ENCODE data around the gene RPL13. TPM values are rescaled to one million over a fixed set of nuclear protein-coding genes. Genes with fewer than 3 reads are reported as not detected.
"Not testable (repeated sequence)": the region's sequence is repeated elsewhere in the genome, so short reads cannot be mapped to it uniquely, and the experiment has no call there.

Gene RPL13
- polyA plus RNA-seq, 6 donors from 2014 or later = 3,620 to 5,980 (median 5,028) TPM

GRCh38 chr16:89570983-89571598 is 10.6 kb downstream of the RPL13 start:
- Mint-ChIP-seq H3K4me1 (peaks cover 17 to 25% (median 20%) of the 10 kb centered on the region in 3 donors), H3K27me3 (peaks cover 0 to 33% (median 5%) of the 10 kb centered on the region in 3 donors), H3K27ac (peak overlapping the region in 2 of 6 donors; percentile 32 to 62)
- H3K9me3 Mint-ChIP-seq; H3K36me3 Mint-ChIP-seq; H3K4me3 Mint-ChIP-seq; ATAC-seq (ENCODE audit: low read depth in 2 of 2); DNase-seq: not testable (repeated sequence)

- peaks cover 14 to 20% (median 17%) of the 10 kb centered on the region in 3 donors for H3K4me1 Mint-ChIP-seq
- ATAC-seq (ENCODE audit: low read depth in 2 of 2) = no peak
- H3K36me3 Mint-ChIP-seq = no peaks in the 10 kb centered on the region
- H3K9me3 Mint-ChIP-seq = no peaks in the 10 kb centered on the region
- peak overlapping the region in 3 of 6 donors; percentile 26 to 72 (median 32) for H3K27ac Mint-ChIP-seq
- peaks cover 0 to 33% (median 5%) of the 10 kb centered on the region in 3 donors for H3K27me3 Mint-ChIP-seq
- peak overlapping the region in 5 of 8 donors; percentile 4 to 78 (median 46) for H3K4me3 Mint-ChIP-seq
- DNase-seq = no peak
Measured at GRCh38 chr16:89571636-89572035, 11.2 kb downstream of the RPL13 start.

DNA sequence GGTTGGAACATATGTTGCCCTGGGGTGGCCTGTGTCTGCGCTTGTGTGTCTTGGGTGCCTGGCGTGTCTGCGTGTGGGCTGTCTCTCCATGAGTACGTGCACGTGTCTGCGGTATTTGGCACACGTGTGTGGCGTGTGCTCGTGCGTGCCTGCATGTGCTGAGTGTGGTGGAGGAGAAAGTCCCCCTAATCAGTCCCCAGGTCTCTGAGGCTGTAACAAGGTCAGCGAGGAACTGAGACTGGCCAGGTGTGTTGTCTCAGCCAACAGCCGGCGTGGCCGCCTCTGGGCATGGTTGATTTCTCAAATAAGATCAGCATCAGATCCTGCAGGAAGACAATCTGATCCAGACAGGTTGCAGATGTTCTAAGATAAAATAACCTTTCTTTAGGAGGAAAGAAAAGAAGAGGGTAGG is 11.6 kb downstream of the RPL13 start:
- peak overlapping the region in 6 of 8 donors; percentile 19 to 83 (median 50) for H3K4me3 Mint-ChIP-seq
- peaks cover 0 to 33% (median 5%) of the 10 kb centered on the region in 3 donors for H3K27me3 Mint-ChIP-seq
- H3K36me3 Mint-ChIP-seq = no peaks in the 10 kb centered on the region
- ATAC-seq (ENCODE audit: low read depth in 2 of 2) (peak; percentile 38 to 69), DNase-seq (peak; percentile 51)
- H3K27ac Mint-ChIP-seq = peak overlapping the region in 4 of 6 donors; percentile 1 to 92 (median 52)
- H3K9me3 Mint-ChIP-seq = no peaks in the 10 kb centered on the region
- peaks cover 14 to 20% (median 17%) of the 10 kb centered on the region in 3 donors for H3K4me1 Mint-ChIP-seq

- Mint-ChIP-seq H3K36me3 (no peaks in the 10 kb centered on the region), H3K27ac (peak overlapping the region in 1 of 6 donors; percentile 30), H3K27me3 (peaks cover 0 to 33% (median 5%) of the 10 kb centered on the region in 3 donors), H3K9me3 (no peaks in the 10 kb centered on the region), H3K4me3 (peak overlapping the region in 7 of 8 donors; percentile 36 to 83 (median 64)), H3K4me1 (peaks cover 15 to 20% (median 16%) of the 10 kb centered on the region in 3 donors)
- DNase-seq (no peak), ATAC-seq (ENCODE audit: low read depth in 2 of 2) (peak in 1 of 2 donors; percentile 6)
Measured at GRCh38 chr16:89572485-89573205, 12.2 kb downstream of the RPL13 start.

DNA sequence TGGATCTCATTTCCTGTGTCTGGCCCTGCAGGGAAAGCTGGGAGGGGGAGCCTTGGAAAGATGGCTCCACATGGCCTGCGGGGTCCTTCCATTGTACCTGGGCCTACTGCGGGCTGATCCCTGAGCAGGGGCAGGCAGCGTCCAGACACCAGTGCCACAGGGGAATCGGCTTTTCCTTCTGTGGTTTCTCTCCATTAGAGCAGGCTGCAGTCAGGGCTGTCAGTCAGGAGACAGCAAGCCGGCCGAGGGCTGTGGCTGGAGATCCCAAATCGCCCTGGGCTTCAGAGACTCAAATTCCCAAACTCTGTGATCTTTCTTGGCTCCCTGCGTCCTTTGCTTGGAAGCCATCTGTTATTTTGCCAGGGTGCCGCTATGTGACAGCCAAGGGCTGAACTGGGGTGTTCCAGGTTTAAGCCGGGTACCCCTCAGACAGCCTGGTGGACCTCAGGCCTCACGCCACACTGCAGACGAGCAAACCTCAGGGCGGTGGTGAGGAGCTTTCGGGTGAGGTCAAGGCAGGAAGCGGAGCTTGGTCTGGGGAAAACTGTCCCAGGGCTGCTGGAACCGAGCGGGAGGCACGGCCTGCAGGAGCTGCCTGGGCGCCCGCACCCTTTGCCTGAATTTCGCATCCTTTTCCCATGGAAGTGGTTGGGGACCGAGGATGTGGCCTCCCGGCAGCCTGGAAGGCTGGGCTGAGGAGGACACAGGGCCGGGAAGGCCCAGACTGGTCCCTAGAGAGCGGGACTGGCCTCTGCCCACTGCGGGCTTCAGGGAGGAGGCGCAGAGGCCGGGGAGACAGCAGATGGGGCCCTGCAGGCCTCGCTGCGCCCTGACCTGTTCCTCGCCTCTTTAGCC is 13.6 kb downstream of the RPL13 start:
- Mint-ChIP-seq H3K27me3 (peaks cover 0 to 33% (median 5%) of the 10 kb centered on the region in 3 donors), H3K36me3 (no peaks in the 10 kb centered on the region), H3K4me1 (peaks cover 14 to 20% (median 16%) of the 10 kb centered on the region in 3 donors), H3K4me3 (peak overlapping the region in 7 of 8 donors; percentile 45 to 76 (median 59)), H3K27ac (no peak overlapping the region), H3K9me3 (no peaks in the 10 kb centered on the region)
- no peak for ATAC-seq (ENCODE audit: low read depth in 2 of 2)
- no peak for DNase-seq

GRCh38 chr16:89574681-89575246 is 14.3 kb downstream of the RPL13 start:
- no peaks in the 10 kb centered on the region for H3K9me3 Mint-ChIP-seq
- H3K36me3 Mint-ChIP-seq = no peaks in the 10 kb centered on the region
- peak overlapping the region in 7 of 8 donors; percentile 76 to 89 (median 80) for H3K4me3 Mint-ChIP-seq
- peaks cover 14 to 20% (median 16%) of the 10 kb centered on the region in 3 donors for H3K4me1 Mint-ChIP-seq
- ATAC-seq (ENCODE audit: low read depth in 2 of 2) (peak; percentile 49 to 60), DNase-seq (peak; percentile 39)
- peak overlapping the region in 2 of 6 donors; percentile 47 to 51 for H3K27ac Mint-ChIP-seq
- peaks cover 0 to 33% (median 5%) of the 10 kb centered on the region in 3 donors for H3K27me3 Mint-ChIP-seq

GRCh38 chr16:89575247-89576152 is 15.0 kb downstream of the RPL13 start, which contains the start of gene CPNE7:
CPNE7 (plus strand) TSS chr16:89575758; CDS start chr16:89575898, 140 bp downstream.
- Mint-ChIP-seq H3K4me3 (peak within 1 kb of the TSS in 7 of 8 donors; percentile 76 to 89 (median 80)), H3K4me1 (peaks cover 14 to 20% (median 16%) of the 10 kb centered on the region in 3 donors), H3K9me3 (no peaks in the 10 kb centered on the region), H3K36me3 (no peaks in the 10 kb centered on the region), H3K27me3 (peaks cover 0 to 26% (median 5%) of the 10 kb centered on the region in 3 donors), H3K27ac (peak within 1 kb of the TSS in 2 of 6 donors; percentile 47 to 51)
- DNase-seq = no peak
- peak; percentile 50 to 64 for ATAC-seq (ENCODE audit: low read depth in 2 of 2)

- Mint-ChIP-seq H3K27me3 (peaks cover 0 to 23% (median 5%) of the 10 kb centered on the region in 3 donors), H3K27ac (no peak overlapping the region), H3K4me3 (peak overlapping the region in 1 of 8 donors; percentile 40), H3K9me3 (no peaks in the 10 kb centered on the region), H3K36me3 (no peaks in the 10 kb centered on the region), H3K4me1 (peaks cover 14 to 18% (median 16%) of the 10 kb centered on the region in 3 donors)
- ATAC-seq (ENCODE audit: low read depth in 2 of 2) (no peak), DNase-seq (no peak)
Measured at GRCh38 chr16:89576153-89577054, 15.9 kb downstream of the RPL13 start.

DNA sequence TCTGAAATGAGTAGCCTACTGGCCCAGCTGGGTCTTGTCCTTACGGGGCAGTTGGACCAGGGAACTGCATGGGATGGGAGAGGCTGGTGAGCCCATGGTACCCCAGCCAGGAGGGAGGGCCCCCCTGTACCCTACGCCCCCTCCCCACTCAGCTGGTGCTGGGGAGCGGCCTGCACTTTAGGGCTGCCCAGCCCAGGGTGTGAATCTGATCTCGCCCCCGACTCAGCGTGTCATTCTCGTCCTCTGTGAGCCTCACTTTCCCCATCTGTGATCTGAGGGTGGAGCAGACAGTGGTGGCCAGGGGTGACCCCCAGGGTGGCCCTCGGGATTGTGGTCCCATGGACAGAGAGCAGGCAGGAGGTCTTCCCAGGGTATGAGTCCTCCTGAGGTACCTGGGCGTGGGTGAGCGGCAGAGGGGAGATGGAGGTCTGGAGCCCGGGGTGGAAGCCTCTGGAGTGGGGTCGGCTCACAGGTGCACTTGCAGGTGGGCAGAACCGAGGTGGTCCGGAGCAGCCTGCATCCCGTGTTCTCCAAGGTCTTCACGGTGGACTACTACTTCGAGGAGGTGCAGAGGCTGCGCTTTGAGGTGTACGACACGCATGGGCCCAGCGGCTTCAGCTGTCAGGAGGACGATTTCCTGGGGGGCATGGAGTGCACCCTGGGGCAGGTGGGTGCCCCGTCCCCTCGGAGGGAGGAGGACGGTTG is 16.7 kb downstream of the RPL13 start:
- Mint-ChIP-seq H3K36me3 (no peaks in the 10 kb centered on the region), H3K4me3 (peak overlapping the region in 7 of 8 donors; percentile 15 to 64 (median 56)), H3K27ac (peak overlapping the region in 1 of 6 donors; percentile 60), H3K4me1 (peaks cover 7 to 10% (median 10%) of the 10 kb centered on the region in 3 donors), H3K9me3 (no peaks in the 10 kb centered on the region), H3K27me3 (peaks cover 0 to 17% (median under 1%) of the 10 kb centered on the region in 3 donors)
- DNase-seq = no peak
- no peak for ATAC-seq (ENCODE audit: low read depth in 2 of 2)

DNA sequence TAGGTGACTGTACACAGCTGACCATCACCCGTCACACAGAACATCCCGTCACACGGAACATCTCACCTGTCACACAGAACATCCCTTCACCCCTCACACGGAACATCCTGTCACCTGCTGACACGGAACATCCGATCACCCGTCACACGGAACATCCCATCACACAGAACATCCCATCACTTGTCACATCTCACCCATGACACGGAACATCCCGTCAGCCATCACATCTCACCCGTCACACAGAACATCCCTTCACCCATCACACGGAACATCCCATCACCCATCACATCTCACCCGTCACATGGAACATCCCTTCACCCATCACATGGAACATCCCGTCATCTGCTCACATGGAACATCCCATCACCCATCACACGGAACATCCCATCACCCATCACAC is 18.9 kb downstream of the RPL13 start:
- no peaks in the 10 kb centered on the region for H3K36me3 Mint-ChIP-seq

More for the DNA sequence above, 18.9 kb downstream of the RPL13 start:
- H3K27ac Mint-ChIP-seq = no peak overlapping the region
- no peak for DNase-seq
- ATAC-seq (ENCODE audit: low read depth in 2 of 2) = no peak
- H3K4me3 Mint-ChIP-seq = no peak overlapping the region
- no peaks in the 10 kb centered on the region for H3K27me3 Mint-ChIP-seq
- H3K4me1 Mint-ChIP-seq = peaks cover 0 to 2% (median 0%) of the 10 kb centered on the region in 3 donors
- H3K9me3 Mint-ChIP-seq = no peaks in the 10 kb centered on the region

Data from naive B cell (primary cell).